AG10803 (cell line): ENCODE measurements around the gene PLEKHA1.

Experiments
- DNase-seq: peaks from one replicate; pipeline ENCODE4 v3.0.0; 2010; ENCODE audit warnings: low read depth
- H3K4me3 ChIP-seq: 2 replicates; pipeline ENCODE4 v1.5.1; 2011; ENCODE audit warnings: mild to moderate bottlenecking, low read length, control low read depth
- TF ChIP-seq, protein P1 (sequence below): conservative IDR thresholded peaks from 2 replicates; pipeline ENCODE4 v1.5.1; 2011; ENCODE audit warnings: mild to moderate bottlenecking, low read length, control low read depth, inconsistent platforms

PLEKHA1 gene

DNA sequence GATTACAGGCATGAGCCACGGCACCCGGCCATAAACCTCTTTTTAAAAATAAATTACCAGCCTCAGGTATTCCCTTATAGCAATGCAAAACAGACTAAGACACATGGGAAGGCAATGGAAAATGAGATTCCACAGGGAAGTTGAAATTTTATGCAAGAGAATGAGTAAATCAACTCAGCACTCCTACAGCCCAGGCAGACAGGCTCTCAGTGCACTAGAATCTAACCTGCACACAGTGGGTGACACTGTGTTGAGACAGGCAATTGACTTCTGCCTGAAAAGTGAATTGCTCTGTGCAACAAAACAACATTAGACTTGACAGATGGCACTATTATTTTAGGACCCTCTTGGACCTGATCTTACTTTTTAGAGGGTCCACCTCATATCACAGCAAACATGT lies 20.1 kb upstream of the PLEKHA1 start:
- TF ChIP-seq, protein P1, sequence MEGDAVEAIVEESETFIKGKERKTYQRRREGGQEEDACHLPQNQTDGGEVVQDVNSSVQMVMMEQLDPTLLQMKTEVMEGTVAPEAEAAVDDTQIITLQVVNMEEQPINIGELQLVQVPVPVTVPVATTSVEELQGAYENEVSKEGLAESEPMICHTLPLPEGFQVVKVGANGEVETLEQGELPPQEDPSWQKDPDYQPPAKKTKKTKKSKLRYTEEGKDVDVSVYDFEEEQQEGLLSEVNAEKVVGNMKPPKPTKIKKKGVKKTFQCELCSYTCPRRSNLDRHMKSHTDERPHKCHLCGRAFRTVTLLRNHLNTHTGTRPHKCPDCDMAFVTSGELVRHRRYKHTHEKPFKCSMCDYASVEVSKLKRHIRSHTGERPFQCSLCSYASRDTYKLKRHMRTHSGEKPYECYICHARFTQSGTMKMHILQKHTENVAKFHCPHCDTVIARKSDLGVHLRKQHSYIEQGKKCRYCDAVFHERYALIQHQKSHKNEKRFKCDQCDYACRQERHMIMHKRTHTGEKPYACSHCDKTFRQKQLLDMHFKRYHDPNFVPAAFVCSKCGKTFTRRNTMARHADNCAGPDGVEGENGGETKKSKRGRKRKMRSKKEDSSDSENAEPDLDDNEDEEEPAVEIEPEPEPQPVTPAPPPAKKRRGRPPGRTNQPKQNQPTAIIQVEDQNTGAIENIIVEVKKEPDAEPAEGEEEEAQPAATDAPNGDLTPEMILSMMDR = no peak
- DNase-seq = no peak
- H3K4me3 ChIP-seq = no peak overlapping the region

DNA sequence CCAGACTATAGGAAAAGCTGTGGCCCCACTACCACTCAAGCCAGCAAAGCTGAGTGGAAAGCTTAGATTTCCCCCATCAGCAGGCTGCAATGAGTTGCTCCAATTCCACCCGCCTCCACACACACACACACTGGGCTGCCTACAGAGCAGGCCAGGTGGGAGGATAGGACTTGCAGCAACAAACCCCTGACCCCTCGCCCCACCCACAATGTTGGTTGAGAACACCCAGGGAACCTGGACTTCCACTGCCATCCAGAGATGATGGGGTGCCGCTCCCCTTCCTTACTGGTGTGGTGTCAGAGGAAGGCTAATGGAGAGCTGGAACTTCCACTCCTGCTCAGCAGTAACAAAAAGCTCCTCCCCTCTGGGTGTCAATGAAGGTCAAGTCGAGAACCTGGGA lies 16.8 kb upstream of the PLEKHA1 start:
- DNase-seq = no peak
- TF ChIP-seq, protein P1 = no peak
- no peak overlapping the region for H3K4me3 ChIP-seq

DNA sequence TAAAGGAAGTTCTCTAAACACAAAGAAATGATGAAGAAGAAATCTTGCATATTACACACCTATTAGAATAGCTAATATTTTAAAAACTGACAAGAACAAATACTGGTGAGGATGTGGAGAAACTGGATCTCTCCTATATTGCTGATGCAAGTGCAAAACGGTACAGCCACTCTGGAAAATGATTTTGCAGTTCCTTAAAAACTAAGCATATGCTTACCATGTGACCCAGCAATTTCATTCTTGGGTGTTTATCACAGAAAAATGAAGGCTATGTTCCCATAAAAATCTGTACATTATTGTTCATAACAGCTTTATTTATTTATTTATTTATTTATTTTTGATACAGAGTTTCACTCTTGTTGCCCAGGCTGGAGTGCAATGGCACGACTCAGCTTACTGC lies 14.9 kb upstream of the PLEKHA1 start:
- H3K4me3 ChIP-seq = no peak overlapping the region
- TF ChIP-seq, protein P1 = no peak
- no peak for DNase-seq

DNA sequence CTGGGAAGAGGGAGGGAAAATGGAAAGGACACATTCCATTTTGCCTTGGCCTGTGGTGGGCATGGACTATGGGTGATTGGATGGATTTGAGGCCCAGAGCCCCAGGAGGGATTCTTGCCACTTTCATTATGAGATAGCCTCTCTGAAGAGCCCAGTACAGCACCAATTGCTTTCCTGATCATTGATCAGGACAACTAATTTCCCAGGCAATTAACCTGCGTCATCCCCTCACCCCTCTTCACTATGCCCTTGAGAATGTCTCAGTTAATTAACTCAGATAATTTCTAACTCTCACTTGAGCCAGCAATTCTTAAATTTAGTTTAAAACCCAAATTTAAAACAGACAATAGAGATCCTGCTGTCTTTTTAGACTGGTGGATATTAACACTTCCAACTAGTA lies 13.5 kb upstream of the PLEKHA1 start:
- no peak overlapping the region for H3K4me3 ChIP-seq
- TF ChIP-seq, protein P1 = no peak
- no peak for DNase-seq

DNA sequence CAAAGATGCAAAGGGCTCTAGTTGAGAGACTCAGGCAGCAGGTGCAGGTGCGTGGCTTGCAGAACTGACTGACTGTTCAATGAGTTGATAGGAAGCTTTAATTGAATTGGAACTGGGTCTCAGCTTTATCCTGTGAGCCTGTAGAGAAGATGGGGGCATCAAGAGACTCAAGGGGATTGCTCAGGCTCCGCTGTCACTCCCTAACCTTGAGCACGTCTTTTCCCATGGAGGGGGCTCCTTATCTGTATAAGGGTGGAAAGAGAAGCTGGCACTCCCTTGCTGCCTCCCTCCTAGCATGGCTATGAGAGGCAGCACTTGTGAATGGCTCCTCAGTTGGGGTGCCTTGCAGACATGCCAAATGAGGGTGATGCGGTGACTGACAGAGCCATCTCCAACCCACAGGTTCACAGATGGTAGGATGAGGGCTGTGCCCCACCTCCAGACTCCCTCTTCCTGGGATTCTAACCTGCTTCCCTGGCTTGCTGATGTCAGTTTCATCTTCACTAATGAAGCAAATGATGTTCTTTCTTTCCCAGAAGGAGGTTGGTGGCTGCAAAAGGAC lies 12.4 kb upstream of the PLEKHA1 start:
- TF ChIP-seq, protein P1 = no peak
- no peak for DNase-seq
- no peak overlapping the region for H3K4me3 ChIP-seq

DNA sequence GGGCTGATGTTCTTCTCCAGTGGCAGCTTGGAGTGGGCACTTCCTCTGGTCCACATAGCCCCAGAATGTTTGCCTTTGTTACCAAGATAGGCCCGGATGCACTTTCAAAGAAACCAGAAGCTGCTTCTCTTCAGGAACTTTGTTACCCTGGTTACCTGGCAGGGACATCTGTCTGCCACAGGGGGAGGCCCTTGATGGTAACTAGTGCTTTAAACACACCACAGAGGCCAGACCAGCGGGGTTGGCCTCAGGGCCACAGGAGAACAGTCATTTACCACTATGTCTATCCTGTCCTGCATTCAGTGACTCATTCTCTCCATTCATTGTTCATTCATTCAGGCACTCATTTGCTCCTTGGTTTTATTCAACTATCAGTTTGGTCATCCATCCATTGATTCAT lies 11.9 kb upstream of the PLEKHA1 start:
- H3K4me3 ChIP-seq = no peak overlapping the region
- TF ChIP-seq, protein P1 = no peak
- DNase-seq = no peak

DNA sequence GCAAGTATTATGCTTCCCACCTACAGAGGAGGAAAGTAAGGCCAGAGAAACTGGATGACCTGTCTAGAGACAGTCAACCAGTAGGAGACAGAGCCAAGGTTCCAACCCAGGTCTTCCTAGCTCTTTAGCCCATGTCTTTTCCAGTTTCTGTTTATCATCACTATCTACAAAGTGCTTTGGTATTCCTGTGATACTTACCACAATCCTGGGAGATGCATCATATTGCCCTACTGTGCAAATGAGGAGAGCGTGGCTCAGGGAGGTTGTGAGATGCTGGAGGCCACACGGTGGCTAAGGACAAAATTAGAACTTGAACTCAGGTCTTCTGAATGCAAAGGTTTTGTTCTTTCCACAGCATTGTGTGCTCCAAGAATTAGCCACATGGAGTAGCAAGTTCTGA lies 11.2 kb upstream of the PLEKHA1 start:
- DNase-seq = no peak
- H3K4me3 ChIP-seq = no peak overlapping the region
- TF ChIP-seq, protein P1 = no peak
